ENCODE data around the gene ZSCAN23.

- TF ChIP-seq KDM1A (IDR thresholded peaks at IDR 0.05; ENCODE audit: borderline replicate concordance, low read length) (no peak), POLR2A (IDR thresholded peaks at IDR 0.05; ENCODE audit: control extremely low read depth in 1 of 2, low read depth in 2 of 2, low read length in 2 of 2) (no peak), GABPA (IDR thresholded peaks at IDR 0.05; ENCODE audit: borderline replicate concordance, insufficient read depth, low read length) (no peak)
- TF ChIP-seq, protein P1, sequence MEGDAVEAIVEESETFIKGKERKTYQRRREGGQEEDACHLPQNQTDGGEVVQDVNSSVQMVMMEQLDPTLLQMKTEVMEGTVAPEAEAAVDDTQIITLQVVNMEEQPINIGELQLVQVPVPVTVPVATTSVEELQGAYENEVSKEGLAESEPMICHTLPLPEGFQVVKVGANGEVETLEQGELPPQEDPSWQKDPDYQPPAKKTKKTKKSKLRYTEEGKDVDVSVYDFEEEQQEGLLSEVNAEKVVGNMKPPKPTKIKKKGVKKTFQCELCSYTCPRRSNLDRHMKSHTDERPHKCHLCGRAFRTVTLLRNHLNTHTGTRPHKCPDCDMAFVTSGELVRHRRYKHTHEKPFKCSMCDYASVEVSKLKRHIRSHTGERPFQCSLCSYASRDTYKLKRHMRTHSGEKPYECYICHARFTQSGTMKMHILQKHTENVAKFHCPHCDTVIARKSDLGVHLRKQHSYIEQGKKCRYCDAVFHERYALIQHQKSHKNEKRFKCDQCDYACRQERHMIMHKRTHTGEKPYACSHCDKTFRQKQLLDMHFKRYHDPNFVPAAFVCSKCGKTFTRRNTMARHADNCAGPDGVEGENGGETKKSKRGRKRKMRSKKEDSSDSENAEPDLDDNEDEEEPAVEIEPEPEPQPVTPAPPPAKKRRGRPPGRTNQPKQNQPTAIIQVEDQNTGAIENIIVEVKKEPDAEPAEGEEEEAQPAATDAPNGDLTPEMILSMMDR (IDR thresholded peaks at IDR 0.05; ENCODE audit: control extremely low read depth in 1 of 3, insufficient read depth in 1 of 3, low read depth in 1 of 3, low read length in 3 of 3), result no peak
- TF ChIP-seq, protein P2, sequence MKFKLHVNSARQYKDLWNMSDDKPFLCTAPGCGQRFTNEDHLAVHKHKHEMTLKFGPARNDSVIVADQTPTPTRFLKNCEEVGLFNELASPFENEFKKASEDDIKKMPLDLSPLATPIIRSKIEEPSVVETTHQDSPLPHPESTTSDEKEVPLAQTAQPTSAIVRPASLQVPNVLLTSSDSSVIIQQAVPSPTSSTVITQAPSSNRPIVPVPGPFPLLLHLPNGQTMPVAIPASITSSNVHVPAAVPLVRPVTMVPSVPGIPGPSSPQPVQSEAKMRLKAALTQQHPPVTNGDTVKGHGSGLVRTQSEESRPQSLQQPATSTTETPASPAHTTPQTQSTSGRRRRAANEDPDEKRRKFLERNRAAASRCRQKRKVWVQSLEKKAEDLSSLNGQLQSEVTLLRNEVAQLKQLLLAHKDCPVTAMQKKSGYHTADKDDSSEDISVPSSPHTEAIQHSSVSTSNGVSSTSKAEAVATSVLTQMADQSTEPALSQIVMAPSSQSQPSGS (IDR thresholded peaks at IDR 0.05; ENCODE audit: low read length), result no peak
Observed at GRCh38 chr6:28390688-28391087, 52.6 kb downstream of the ZSCAN23 start.

Data from H1 (cell line).